C4-2B (cell line): ENCODE measurements around the gene CSNK1A1.

Experiments
- CTCF ChIP-seq: fragments of 450-650 bp; conservative IDR thresholded peaks from 2 replicates; pipeline ENCODE4 v1.5.1; 2017; ENCODE audit warnings: mild to moderate bottlenecking
- ZFX ChIP-seq: fragments of 450-650 bp; IDR thresholded peaks from 2 replicates; pipeline ENCODE4 v1.6.1; 2017

DNA sequence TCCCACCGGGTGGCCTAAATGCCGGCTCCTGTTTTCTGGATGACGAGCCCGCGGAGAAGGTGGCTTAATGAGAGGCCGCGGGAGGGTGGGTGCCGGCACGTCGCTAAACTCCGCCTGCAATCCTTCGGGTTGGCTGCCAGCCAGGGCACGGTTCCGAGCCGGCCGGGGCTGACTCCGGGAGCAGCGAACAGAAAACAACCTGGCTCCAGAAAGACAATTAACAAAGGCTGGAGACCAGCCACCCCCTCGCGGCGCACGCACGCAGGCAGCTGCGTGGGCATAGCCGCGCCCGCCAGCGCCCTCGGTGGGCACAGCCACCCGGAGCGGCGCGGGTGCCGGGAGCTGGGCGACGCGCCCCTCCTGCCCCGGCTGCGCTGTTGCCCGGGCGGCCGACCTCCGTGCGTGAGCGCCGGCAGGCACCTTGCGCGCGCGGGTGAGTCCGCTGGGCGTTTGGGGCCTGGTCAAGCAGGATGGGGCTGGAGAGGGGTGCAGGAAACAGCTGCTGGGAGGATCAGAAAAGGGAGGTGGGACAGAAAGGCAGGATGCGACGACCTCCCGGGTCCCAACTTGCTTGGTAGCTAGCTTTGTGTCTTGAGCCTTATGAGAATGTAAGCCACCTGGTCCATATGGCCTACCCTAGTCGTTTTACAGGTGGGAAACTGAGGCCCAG is 30.1 kb upstream of the CSNK1A1 start, which contains the start of gene ARHGEF37:
- TF ChIP-seq CTCF: no peak; the same call in 1 of the 2 replicates
- peak; percentile 86 for TF ChIP-seq ZFX
